ENCODE data around the gene RALB. TPM values are rescaled to one million over a fixed set of nuclear protein-coding genes. Genes with fewer than 3 reads are reported as not detected.

Gene RALB
- total RNA-seq, 2 experiments from 2014 or later = 3.1 to 3.6 TPM

DNA sequence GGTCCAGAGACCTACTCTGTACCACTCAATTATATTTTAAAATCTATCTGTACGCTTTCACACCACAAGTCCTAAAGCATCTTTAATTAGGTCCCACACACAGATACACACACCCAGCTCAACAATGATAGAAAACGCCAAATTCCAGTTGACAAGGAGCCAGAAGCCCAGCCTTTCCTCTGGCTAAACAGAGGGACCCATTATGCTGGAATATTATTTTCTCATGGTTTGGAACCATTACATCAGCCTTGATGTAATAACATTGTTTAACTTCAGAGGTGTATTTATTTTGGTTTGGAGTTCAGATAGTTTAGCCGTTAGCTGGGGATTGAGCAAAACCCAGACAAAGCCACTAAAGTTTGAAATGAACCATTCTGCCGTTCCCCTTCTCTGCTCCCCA lies 79.3 kb downstream of the RALB start:
- POLR2A ChIA-PET = no interaction called here
- H3K4me1 ChIP-seq (ENCODE audit: insufficient read depth, low read length) = no peaks in the 10 kb centered on the region

DNA sequence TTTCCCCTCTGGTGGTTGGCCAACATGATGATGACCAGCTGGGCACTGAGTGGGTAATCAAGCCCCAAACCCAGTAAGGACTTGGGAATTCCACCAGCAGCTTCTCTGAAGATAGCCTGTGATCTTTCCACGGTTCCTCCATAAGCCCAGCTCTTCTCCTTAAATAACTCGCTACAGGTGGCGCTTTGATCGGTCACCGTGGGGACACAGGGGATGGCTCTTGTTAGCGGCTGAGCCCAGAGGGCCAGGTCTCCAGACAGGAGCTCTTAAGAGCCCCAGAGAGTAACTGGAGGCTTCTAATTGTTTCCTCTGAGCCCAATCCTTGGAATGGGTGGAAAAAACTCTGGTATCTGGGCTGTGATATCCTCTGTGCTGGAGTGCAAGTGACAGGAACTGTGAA lies 79.7 kb downstream of the RALB start:
- ATAC-seq (ENCODE audit: poor library complexity) = no peak
- H3K4me1 ChIP-seq (ENCODE audit: insufficient read depth, low read length) = no peaks in the 10 kb centered on the region
- H3K9me3 ChIP-seq (ENCODE audit: control insufficient read depth in 1 of 2, insufficient read depth in 1 of 2, low read length in 2 of 2) = peaks cover 0 to 3% of the 10 kb centered on the region in 2 experiments
- no peaks in the 10 kb centered on the region for H3K9me3 Mint-ChIP-seq
- no peaks in the 10 kb centered on the region for H3K36me3 ChIP-seq (ENCODE audit: insufficient read depth, low read length)
- CTCF ChIA-PET = no interaction called here
- POLR2A ChIA-PET = no interaction called here
- H3K27ac ChIP-seq (ENCODE audit: low read depth in 1 of 2, low read length in 2 of 2) = no peak overlapping the region
- intact Hi-C loops (cut with DNase I, micrococcal nuclease) = no loop called here
- peaks cover 52% of the 10 kb centered on the region for H3K27me3 Mint-ChIP-seq
- DNase-seq = no peak
- H3K36me3 Mint-ChIP-seq (ENCODE audit: low read depth) = no peaks in the 10 kb centered on the region
- peaks cover 0 to 10% of the 10 kb centered on the region in 2 experiments for H3K27me3 ChIP-seq (ENCODE audit: control insufficient read depth in 1 of 2, insufficient read depth in 2 of 2, low read length in 2 of 2)
- H3K4me3 ChIP-seq (ENCODE audit: low read length) = no peak overlapping the region
- TF ChIP-seq, protein P1, sequence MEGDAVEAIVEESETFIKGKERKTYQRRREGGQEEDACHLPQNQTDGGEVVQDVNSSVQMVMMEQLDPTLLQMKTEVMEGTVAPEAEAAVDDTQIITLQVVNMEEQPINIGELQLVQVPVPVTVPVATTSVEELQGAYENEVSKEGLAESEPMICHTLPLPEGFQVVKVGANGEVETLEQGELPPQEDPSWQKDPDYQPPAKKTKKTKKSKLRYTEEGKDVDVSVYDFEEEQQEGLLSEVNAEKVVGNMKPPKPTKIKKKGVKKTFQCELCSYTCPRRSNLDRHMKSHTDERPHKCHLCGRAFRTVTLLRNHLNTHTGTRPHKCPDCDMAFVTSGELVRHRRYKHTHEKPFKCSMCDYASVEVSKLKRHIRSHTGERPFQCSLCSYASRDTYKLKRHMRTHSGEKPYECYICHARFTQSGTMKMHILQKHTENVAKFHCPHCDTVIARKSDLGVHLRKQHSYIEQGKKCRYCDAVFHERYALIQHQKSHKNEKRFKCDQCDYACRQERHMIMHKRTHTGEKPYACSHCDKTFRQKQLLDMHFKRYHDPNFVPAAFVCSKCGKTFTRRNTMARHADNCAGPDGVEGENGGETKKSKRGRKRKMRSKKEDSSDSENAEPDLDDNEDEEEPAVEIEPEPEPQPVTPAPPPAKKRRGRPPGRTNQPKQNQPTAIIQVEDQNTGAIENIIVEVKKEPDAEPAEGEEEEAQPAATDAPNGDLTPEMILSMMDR (IDR thresholded peaks at IDR 0.05) = no peak
- no peak overlapping the region for H3K4me3 Mint-ChIP-seq
- H3K4me1 Mint-ChIP-seq (ENCODE audit: low read depth) = no peaks in the 10 kb centered on the region
- no peak overlapping the region for H3K27ac Mint-ChIP-seq

More for the DNA sequence above, 79.3 kb downstream of the RALB start:
- intact Hi-C loops (cut with DNase I, micrococcal nuclease) = no loop called here
- Histone ChIP-seq H3K27me3 (ENCODE audit: control insufficient read depth in 1 of 2, insufficient read depth in 2 of 2, low read length in 2 of 2) (peaks cover 0 to 10% of the 10 kb centered on the region in 2 experiments), H3K27ac (ENCODE audit: low read depth in 1 of 2, low read length in 2 of 2) (no peak overlapping the region), H3K36me3 (ENCODE audit: insufficient read depth, low read length) (no peaks in the 10 kb centered on the region), H3K4me3 (ENCODE audit: low read length) (no peak overlapping the region), H3K9me3 (ENCODE audit: control insufficient read depth in 1 of 2, insufficient read depth in 1 of 2, low read length in 2 of 2) (peaks cover 0 to 3% of the 10 kb centered on the region in 2 experiments)
- H3K4me3 Mint-ChIP-seq = no peak overlapping the region
- no peak for ATAC-seq (ENCODE audit: poor library complexity)
- no peaks in the 10 kb centered on the region for H3K4me1 Mint-ChIP-seq (ENCODE audit: low read depth)
- no peaks in the 10 kb centered on the region for H3K9me3 Mint-ChIP-seq
- H3K27ac Mint-ChIP-seq = no peak overlapping the region
- no peaks in the 10 kb centered on the region for H3K36me3 Mint-ChIP-seq (ENCODE audit: low read depth)
- no peak for DNase-seq
- H3K27me3 Mint-ChIP-seq = peaks cover 47% of the 10 kb centered on the region
- TF ChIP-seq, protein P1 (IDR thresholded peaks at IDR 0.05) = no peak
- CTCF ChIA-PET = no interaction called here

DNA sequence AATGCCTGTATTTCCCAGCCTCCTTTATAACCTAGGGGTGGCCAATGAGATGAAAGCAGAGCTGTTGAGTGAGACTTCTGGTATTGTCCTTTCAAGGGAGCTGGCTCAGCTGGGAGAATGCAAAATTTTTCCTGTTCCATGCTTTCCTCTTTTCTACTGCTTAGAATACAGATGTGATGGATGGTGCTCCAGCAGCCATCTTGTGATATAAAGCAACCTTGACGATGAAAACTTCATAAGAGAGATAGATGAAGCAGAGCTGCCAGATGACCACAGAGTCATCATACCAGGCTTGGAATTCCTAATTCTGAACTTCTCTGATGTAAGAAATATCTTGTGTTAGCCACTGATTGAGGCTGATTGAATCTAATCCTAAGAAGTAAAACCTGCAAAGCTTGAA lies 81.4 kb downstream of the RALB start:
- ChIA-PET POLR2A (no interaction called here), CTCF (interaction anchor here (1.1 kb wide), 1 partner anchor 9 kb away, joined by 4 read pairs; no protein-coding TSS in a partner anchor)
- Histone ChIP-seq H3K36me3 (ENCODE audit: insufficient read depth, low read length) (no peaks in the 10 kb centered on the region), H3K9me3 (ENCODE audit: control insufficient read depth in 1 of 2, insufficient read depth in 1 of 2, low read length in 2 of 2) (peaks cover 0 to 3% of the 10 kb centered on the region in 2 experiments), H3K27ac (ENCODE audit: low read depth in 1 of 2, low read length in 2 of 2) (no peak overlapping the region), H3K27me3 (ENCODE audit: control insufficient read depth in 1 of 2, insufficient read depth in 2 of 2, low read length in 2 of 2) (peaks cover 0 to 10% of the 10 kb centered on the region in 2 experiments), H3K4me3 (ENCODE audit: low read length) (no peak overlapping the region), H3K4me1 (ENCODE audit: insufficient read depth, low read length) (no peaks in the 10 kb centered on the region)
- no peak overlapping the region for H3K27ac Mint-ChIP-seq
- intact Hi-C loops (cut with DNase I, micrococcal nuclease) = no loop called here
- no peaks in the 10 kb centered on the region for H3K36me3 Mint-ChIP-seq (ENCODE audit: low read depth)
- H3K9me3 Mint-ChIP-seq = no peaks in the 10 kb centered on the region
- no peaks in the 10 kb centered on the region for H3K4me1 Mint-ChIP-seq (ENCODE audit: low read depth)
- TF ChIP-seq, protein P1 (IDR thresholded peaks at IDR 0.05) = no peak
- peaks cover 68% of the 10 kb centered on the region for H3K27me3 Mint-ChIP-seq
- no peak overlapping the region for H3K4me3 Mint-ChIP-seq
- no peak for ATAC-seq (ENCODE audit: poor library complexity)
- no peak for DNase-seq

Data from CD4-positive, alpha-beta T cell (primary cell).